Muscle of arm (tissue), 12 donors: ENCODE results near the gene FSTL4. TPM values are rescaled to one million over a fixed set of nuclear protein-coding genes. Genes with fewer than 3 reads are reported as not detected.
A peak's percentile ranks its signal among the peaks of the same experiment; 100 is the strongest.

ENCODE experiments used
- DNase-seq: peaks from one replicate; pipeline ENCODE4 v3.0.0-alpha.2; 2013
- polyA plus RNA-seq, 12 donors: library from polyadenylated mRNA; unstranded; fragments of 120-200 nt; gene quantifications; one replicate each; pipeline ENCODE4 v1.2.1, GENCODE V29; 2013; ENCODE audit not compliant: insufficient read length in 12 of 12

The FSTL4 gene
- polyA plus RNA-seq, 12 donors = 0.39 to 4.3 (median 2.0) TPM; not detected in 2

- no peak for DNase-seq
These were observed 223.2 kb downstream of the FSTL4 start for GRCh38 chr5:133389066-133389590.

- no peak for DNase-seq
These were observed 224.7 kb downstream of the FSTL4 start for GRCh38 chr5:133387621-133388020.

- DNase-seq = no peak
These were observed 225.2 kb downstream of the FSTL4 start for GRCh38 chr5:133387091-133387490.

- DNase-seq = no peak
These were observed 225.7 kb downstream of the FSTL4 start for GRCh38 chr5:133386662-133387061.

DNA sequence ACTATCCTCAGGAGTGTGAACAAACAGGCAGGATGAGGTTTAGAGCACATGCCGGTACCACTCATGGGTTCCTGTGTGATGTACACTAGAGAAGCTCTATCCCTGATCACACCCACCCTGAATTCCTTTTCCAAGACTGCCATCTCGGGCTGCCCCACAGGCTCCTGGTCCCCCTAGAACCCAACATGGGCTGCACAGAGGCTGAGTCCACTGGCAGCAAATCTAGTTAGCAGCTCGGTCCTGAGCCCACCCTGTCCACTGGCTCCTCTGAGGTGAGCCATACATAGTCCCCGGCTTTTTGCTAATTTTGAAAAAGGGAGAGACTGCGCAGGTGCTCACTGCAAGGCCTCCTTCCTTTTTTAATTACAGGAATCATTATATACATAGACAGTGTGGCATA is 227.0 kb downstream of the FSTL4 start:
- DNase-seq = no peak

DNA sequence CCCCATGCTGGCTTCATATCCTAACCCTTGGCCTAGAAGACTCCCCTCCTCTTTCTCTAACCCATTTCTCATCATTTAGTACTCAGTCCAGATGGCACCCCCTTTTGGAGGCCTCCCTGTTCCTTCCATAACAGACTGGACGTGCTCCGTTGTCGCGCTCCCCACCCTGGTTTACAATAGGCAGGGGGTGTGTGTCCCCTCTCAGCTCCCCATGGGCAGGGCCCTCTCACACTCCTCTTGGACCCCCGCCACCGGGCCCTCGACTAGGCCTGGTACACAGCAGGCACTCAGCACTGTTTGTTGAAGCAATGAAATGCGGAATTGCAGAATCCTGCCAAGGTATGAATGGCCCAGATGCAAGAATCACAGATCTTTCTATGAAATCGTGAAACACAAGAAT is 227.4 kb downstream of the FSTL4 start:
- no peak for DNase-seq

DNA sequence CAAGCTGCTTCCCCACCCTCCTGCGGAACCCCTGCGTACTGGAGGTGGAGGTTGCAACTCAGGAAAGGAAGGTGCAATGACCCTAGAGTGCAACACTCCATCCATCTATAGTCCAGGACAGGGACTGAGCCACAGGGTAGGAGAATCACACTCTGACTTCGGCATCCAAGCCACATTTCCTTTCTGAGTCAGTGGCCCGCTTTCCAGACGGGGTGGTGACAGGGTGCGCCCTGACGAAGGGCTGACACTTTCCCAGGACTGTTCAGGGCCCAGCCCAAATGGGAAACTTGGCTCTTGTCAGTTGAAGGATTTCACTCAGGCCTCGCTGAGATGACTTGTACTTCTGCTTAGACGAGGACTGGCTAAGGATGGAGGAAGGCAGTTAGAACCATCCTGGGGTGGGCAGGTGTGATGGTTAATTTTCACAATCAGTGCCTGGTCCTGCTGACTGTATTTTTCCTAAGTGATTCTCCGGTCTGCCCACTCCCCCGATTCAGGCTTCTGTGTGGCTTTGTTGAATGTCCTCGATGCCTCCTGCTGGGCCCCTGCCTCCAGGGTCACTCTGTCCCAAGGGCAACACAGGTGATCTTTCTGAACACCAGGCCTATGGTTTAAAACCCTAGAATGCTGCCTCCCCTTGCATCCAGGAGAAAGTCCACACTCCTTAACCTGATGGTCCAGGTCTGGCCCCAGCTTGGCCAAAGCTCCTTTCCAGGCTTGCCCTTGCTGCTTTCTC is 228.1 kb downstream of the FSTL4 start:
- DNase-seq = no peak

GRCh38 chr5:133383580-133383939 is 228.8 kb downstream of the FSTL4 start:
- no peak for DNase-seq

GRCh38 chr5:133382661-133383579 is 229.4 kb downstream of the FSTL4 start:
- no peak for DNase-seq

- DNase-seq = no peak
These were observed 230.6 kb downstream of the FSTL4 start for GRCh38 chr5:133381571-133382365.

GRCh38 chr5:133381041-133381440 is 231.3 kb downstream of the FSTL4 start:
- no peak for DNase-seq

DNA sequence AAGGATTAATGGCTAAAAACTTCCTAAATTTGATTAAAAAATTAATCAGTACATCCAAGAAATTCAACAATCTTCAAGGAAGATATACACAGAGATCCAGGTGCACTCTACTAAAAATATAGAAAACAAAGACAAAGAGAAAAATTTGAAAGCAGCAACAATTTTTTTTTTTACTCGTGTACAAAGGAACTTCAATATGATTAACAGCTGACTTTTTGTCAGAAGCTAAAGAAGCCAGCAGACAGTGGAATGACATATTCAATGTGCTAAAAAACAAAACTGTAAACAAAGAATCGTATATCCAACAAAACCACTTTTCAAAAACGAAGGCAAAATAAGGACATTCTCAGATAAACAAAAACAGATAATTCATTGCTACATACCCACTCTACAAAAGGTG is 234.6 kb downstream of the FSTL4 start:
- DNase-seq = no peak

DNA sequence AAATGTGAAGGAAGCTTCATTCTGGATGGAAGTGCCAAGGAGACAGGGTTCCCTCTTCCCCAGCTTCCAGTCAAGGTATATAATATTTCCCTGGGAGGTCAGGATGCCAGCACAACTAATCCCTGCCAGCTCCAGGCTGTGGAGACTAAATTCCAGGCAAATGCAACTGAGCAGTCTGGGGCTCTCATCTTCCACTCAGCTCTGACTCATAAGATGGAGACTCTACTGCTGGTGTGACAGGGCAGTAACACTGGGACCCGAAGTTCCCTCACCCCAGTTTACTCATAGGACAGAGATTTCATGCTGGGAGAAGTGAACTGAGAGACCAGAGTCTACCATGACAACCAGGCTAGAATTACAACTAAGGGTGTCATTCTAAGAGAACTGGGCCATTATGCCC is 235.4 kb downstream of the FSTL4 start:
- no peak for DNase-seq

DNA sequence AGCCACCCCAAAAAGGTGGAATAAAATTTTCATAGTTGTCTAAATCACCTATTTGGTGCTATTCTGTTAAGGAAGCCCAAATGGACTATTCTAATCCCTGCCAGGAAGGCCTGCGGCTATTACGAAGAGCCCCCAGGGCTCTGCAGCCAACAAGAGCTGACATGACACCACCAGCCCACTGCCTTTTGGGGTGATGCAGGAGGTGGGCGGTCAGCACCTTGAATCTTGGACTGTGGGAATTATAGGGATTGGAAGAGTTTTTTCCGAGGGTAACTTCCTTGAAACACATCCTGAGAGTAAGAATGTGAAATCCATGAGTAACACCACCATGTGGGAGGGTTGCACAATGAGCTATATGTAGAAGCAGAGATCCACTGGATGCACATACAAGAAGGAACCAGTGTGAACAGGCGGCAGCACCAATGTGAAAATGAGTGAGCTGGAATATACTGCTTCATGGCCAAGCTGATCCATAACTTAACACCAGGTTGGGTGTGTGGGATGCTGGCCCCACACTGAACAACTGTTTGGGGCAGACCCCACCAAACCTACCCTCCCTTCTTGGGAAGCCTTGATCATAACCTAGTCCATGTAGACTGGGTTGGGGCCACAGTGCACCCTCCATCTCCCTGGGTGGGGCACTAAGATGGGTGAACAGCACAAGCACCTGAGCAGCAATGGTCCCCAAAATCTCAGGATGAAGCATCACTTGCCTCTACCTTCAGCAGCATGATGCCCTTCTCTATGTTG is 239.0 kb downstream of the FSTL4 start:
- DNase-seq = no peak

DNA sequence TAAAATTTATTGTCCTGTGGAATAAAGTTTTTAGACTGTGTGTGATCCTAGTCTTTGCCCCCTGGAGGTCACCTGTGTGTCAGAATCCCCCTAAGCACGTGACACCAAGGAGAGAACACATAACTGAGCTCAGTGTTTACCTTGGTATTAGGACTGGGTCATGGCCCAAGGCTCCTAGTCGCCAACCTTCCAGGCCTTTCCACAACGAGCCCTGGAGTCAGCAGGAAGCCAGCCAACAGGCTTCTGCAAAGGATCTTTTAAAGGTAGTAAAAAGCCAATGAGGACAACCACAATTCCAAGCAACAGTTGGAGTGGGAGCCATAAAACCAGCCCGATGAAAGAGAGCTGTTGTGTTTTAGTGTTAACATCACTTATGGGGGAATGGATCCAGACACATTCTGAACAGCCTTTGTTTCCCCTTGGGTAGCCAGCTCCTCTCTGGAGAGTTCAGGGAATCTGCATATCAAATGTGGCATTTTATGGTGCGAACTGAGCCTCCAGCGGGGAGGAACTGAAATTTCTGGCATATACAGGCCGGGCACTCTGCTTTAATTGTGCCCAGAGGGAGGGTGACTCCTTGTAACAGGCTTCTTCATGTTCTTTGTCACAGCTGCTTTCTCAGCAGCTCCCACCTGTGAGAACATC is 239.9 kb downstream of the FSTL4 start:
- no peak for DNase-seq

- DNase-seq = no peak
These were observed 240.8 kb downstream of the FSTL4 start for GRCh38 chr5:133371371-133372155.

- no peak for DNase-seq
These were observed 241.4 kb downstream of the FSTL4 start for GRCh38 chr5:133370904-133371303.

GRCh38 chr5:133370036-133370831 is 242.1 kb downstream of the FSTL4 start:
- DNase-seq = peak; percentile 22
